Thymus (tissue), 11 donors: ENCODE results near the gene ERC1. TPM values are rescaled to one million over a fixed set of nuclear protein-coding genes. Genes with fewer than 3 reads are reported as not detected.

Source experiments
- DNase-seq, 9 donors: peaks; one replicate each; pipeline ENCODE4 v3.0.0-alpha.2; 2013; ENCODE audit warnings: low spot score in 9 of 9, low read depth in 6 of 9, missing footprints in 1 of 9
- H3K27ac ChIP-seq, 2 donors: one replicate each; pipeline ENCODE4 v1.5.1; 2013; ENCODE audit warnings: control low read depth in 1 of 2, low read depth in 1 of 2, low read length in 1 of 2, mild to moderate bottlenecking in 1 of 2, moderate library complexity in 1 of 2
- H3K27me3 ChIP-seq, 2 donors: one replicate each; pipeline ENCODE4 v1.5.1; 2013; ENCODE audit warnings: low read length in 1 of 2; ENCODE audit not compliant: control insufficient read depth in 2 of 2, insufficient read depth in 1 of 2
- H3K36me3 ChIP-seq, 2 donors: one replicate each; pipeline ENCODE4 v1.5.1; 2013; ENCODE audit warnings: low read length in 1 of 2, mild to moderate bottlenecking in 1 of 2, moderate library complexity in 1 of 2; ENCODE audit not compliant: control insufficient read depth in 2 of 2, insufficient read depth in 2 of 2
- H3K4me1 ChIP-seq, 2 donors: one replicate each; pipeline ENCODE4 v1.5.1; 2013; ENCODE audit warnings: low read length in 2 of 2; ENCODE audit not compliant: control insufficient read depth in 2 of 2, insufficient read depth in 2 of 2
- H3K4me3 ChIP-seq, 2 donors: one replicate each; pipeline ENCODE4 v1.5.1; 2013; ENCODE audit warnings: low read length in 2 of 2, control low read depth in 1 of 2, mild to moderate bottlenecking in 1 of 2
- H3K9me3 ChIP-seq, 2 donors: one replicate each; pipeline ENCODE4 v1.5.1; 2013; ENCODE audit warnings: low read length in 1 of 2, mild to moderate bottlenecking in 1 of 2; ENCODE audit not compliant: control insufficient read depth in 2 of 2, insufficient read depth in 1 of 2
- WGBS: extraction: QIAGEN DNeasy Blood & Tissue Kit; methylation state at CpG from one replicate; pipeline ENCODE4 v1.1.7; 2013; 5-methylcytosine and 5-hydroxymethylcytosine counted together
- polyA plus RNA-seq: library from polyadenylated mRNA; stranded (reverse); fragments of 200-250 nt; gene quantifications from one replicate; pipeline ENCODE4 v1.2.3, GENCODE V29; 2013
- total RNA-seq: library from RNA; stranded (reverse); fragments of 120-200 nt; gene quantifications from one replicate; pipeline ENCODE4 v1.2.4, GENCODE V29; 2013
- donor health status: healthy.

The ERC1 gene
- total and polyA plus RNA-seq, 2 donors: 4.2 to 13.8 TPM

DNA sequence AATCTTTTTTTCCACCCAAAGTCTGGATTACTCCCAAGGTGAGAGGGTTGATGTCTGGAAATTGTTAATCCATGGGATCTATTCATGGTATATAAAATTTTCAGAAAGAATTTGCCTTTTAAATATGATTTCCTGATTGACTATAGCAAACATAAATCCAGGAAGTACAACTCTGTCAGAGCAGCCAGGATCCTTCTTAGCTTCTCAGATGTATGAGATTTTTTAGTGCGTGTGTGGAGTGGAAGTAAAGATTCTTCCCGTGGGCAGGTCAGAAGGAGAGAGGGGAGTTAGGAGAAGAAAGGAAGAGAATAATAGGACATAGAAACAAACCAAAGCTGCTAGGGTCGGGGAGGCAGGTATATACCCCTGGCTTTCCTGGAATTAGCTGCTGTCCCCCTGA is 444.0 kb downstream of the ERC1 start:
- no peaks in the 10 kb centered on the region for H3K4me1 ChIP-seq
- H3K27me3 ChIP-seq: no peaks in the 10 kb centered on the region
- 95% methylated on average over 3 of the region's 3 CpGs for WGBS
- no peak overlapping the region for H3K27ac ChIP-seq
- no peaks in the 10 kb centered on the region for H3K36me3 ChIP-seq
- no peak overlapping the region for H3K4me3 ChIP-seq
- H3K9me3 ChIP-seq: no peaks in the 10 kb centered on the region
- DNase-seq: no peak

DNA sequence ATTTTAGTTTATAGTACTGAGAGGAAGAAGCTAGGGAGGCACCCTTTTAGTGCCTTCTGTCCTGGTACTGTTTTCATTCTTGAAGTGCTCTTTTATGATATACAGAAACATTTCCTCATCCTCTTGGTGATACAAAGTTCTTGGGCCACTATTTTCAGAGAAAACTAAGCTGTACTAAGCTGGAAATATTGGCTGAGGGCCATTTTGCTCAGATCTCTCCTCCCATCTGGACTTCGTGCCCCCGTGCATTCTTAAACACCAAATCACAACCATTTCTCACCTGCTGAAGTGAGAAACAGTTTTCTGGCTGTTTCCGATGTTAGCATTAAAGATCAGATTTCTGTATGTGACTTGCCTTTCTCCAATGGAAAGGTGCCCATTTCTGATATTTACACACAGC is 444.4 kb downstream of the ERC1 start:
- Histone ChIP-seq H3K4me1 (no peaks in the 10 kb centered on the region), H3K4me3 (no peak overlapping the region), H3K9me3 (no peaks in the 10 kb centered on the region), H3K27ac (no peak overlapping the region), H3K27me3 (no peaks in the 10 kb centered on the region), H3K36me3 (no peaks in the 10 kb centered on the region)
- 92% methylated on average over 3 of the region's 3 CpGs for WGBS
- DNase-seq: no peak

DNA sequence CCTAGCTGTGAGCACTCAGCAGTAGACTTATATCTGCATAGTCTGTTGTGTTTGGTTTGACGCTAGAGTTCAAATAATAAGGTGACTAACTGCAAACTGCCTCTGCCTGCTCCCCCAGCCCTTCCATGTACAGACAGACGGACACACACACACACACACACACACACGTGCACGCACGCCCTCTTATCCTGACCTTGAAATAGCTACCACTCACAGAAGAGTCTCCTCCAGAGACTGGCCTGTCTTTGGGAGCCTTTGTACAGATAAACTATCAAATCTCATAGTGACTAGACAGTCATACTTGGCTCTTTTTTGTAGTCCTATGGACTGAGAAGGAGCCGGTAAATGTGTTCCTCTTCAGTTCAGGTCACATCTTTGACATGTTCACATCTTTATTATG is 445.0 kb downstream of the ERC1 start:
- H3K27me3 ChIP-seq: no peaks in the 10 kb centered on the region
- no peak overlapping the region for H3K27ac ChIP-seq
- no peaks in the 10 kb centered on the region for H3K9me3 ChIP-seq
- no peaks in the 10 kb centered on the region for H3K36me3 ChIP-seq
- WGBS: 97% methylated on average over 6 of the region's 6 CpGs
- no peak overlapping the region for H3K4me3 ChIP-seq
- no peak for DNase-seq
- no peaks in the 10 kb centered on the region for H3K4me1 ChIP-seq

DNA sequence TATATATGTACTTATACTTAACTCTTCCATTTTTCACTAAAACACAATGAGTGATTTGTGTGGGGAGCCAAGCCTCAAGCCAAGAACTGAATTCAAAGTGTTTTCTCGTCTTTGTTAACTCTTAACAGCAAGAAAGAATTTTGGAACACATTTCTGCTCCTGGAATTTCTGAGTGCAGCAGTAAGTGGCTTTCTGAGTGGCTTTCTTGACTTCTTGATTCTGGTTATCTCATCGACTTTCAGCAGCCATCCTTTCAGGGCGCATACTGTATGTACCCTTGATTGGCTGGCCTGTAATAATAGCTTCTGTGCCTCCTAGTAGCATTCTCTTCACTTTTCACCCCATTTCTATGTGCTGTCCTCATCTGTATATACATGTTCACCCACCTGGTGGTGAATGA is 446.0 kb downstream of the ERC1 start:
- no peaks in the 10 kb centered on the region for H3K36me3 ChIP-seq
- H3K27ac ChIP-seq: no peak overlapping the region
- 96% methylated on average over 3 of the region's 3 CpGs for WGBS
- DNase-seq: no peak
- H3K4me1 ChIP-seq: no peaks in the 10 kb centered on the region
- no peak overlapping the region for H3K4me3 ChIP-seq
- no peaks in the 10 kb centered on the region for H3K9me3 ChIP-seq
- H3K27me3 ChIP-seq: no peaks in the 10 kb centered on the region

DNA sequence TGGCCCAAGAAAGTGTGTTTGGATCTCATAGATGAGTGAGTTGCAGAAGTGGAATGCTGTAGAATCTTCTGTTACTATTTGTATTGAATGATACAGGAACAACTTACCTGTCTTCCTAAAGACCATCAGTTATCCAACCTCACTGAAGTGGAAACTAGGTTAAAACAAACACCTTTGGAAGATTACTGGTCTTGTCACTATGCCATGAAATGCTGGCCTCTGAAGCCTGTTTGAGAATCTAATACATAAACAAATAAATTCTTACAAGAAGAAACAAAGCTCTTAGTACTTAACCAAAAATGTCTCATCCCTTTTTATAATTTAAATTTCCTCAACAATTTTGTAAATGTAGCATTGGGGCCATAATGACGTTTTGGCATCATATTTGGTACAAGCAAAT is 448.2 kb downstream of the ERC1 start:
- no peak for DNase-seq
- Histone ChIP-seq H3K9me3 (no peaks in the 10 kb centered on the region), H3K27ac (no peak overlapping the region), H3K36me3 (no peaks in the 10 kb centered on the region), H3K4me1 (no peaks in the 10 kb centered on the region), H3K4me3 (no peak overlapping the region), H3K27me3 (no peaks in the 10 kb centered on the region)
- whole genome bisulfite sequencing: 94% methylated on average over 1 of the region's 1 CpG

DNA sequence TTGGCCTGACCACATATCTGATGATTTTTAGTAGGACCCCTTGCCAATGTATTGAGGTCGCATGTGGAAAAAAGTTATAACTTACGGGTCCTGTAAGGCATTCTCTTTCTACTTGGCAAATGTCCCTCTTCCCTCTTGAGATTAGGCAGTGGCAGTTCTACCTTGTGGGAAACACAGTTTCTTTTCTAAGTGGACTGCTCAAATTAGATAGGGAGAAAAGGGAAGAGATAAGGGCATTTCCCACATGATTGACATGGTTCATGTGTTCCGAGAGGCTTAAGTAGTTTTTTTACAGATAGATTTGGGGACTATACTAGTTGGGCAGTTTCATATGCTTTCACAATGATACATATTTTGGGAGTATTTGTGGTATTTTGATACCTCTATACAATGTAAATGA is 448.7 kb downstream of the ERC1 start:
- no peak for DNase-seq
- WGBS: 96% methylated on average over 3 of the region's 3 CpGs

DNA sequence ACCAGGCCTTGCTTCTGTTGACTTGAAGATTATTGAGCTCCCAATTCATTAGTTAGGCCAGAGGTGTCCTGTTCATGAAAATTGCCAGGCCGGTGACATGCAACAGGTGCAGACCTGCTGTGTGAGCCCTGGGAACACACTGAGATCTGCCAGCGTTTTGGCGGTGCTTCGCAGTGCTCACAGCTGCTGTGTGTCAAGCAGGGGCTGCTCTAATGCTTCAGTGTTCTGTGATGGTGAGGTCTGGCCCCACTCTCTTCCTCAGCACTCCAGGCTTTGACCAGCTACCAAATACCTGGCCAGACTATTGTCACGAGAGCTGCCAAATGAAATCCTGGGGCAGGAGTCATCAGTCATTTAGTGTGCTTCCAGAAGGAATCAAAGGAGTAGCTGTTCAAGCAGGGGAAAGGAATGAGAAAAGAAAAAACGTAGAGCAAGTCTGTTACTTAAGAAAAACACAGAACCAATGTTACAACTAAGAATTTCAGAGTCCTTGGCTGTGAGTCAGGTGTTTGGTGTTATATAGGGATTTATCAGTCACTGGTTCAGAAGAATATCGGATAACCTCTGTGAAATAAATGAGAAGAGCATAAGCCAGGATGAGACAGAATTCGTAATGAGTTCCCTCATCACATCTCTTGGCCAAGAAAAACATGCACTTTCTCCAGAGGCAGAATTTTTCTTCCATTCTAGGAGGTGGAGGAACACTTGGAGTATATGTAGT is 452.6 kb downstream of the ERC1 start:
- Histone ChIP-seq H3K9me3 (no peaks in the 10 kb centered on the region), H3K36me3 (no peaks in the 10 kb centered on the region), H3K4me3 (no peak overlapping the region), H3K27me3 (no peaks in the 10 kb centered on the region), H3K27ac (no peak overlapping the region), H3K4me1 (no peaks in the 10 kb centered on the region)
- DNase-seq: peak in 1 of 9 donors; percentile 11
- 93% methylated on average over 8 of the region's 8 CpGs for WGBS

More for the DNA sequence above, 448.7 kb downstream of the ERC1 start:
- H3K9me3 ChIP-seq: no peaks in the 10 kb centered on the region
- H3K4me3 ChIP-seq: no peak overlapping the region
- H3K4me1 ChIP-seq: no peaks in the 10 kb centered on the region
- H3K36me3 ChIP-seq: no peaks in the 10 kb centered on the region
- H3K27ac ChIP-seq: no peak overlapping the region
- H3K27me3 ChIP-seq: no peaks in the 10 kb centered on the region

DNA sequence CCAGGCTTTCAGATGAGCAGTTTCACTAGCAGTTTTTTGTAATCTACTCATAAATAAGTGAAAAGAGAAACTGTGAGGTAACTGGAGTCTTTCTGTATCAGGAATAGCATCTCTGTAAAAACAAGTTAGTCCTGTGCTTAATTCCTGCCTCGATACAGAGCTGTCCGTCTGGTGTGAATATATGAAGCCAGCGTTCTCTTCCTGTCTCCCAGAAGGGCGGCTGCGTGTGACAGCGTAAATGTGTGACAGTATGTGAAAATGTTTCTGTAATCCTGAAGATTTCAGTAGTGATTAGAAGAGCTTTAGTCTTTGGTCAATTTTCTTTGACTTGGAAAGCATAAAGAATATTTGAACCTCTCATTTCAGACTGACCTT is 453.1 kb downstream of the ERC1 start:
- 95% methylated on average over 6 of the region's 6 CpGs for WGBS
- H3K4me3 ChIP-seq: no peak overlapping the region
- no peaks in the 10 kb centered on the region for H3K9me3 ChIP-seq
- H3K4me1 ChIP-seq: no peaks in the 10 kb centered on the region
- no peaks in the 10 kb centered on the region for H3K36me3 ChIP-seq
- H3K27ac ChIP-seq: no peak overlapping the region
- no peaks in the 10 kb centered on the region for H3K27me3 ChIP-seq
- DNase-seq: no peak

DNA sequence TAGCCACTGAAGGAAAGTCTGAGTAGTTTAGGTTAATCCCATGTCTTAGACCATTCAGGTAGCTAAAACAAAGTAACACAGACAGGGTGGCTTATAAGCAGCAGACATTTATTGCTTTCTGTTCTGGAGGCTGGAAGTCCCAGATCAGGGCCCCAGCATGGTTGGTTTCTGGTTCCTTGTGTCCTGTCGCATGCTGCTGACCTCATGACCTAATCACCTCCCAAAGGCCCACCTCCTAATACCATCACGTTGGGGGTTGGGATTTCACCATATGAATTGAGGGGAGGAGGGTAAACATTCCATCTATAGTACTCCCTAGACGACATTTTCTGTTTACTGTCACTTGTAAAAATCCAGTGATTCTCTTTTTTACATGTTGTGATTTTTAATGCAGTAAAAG is 454.8 kb downstream of the ERC1 start:
- Histone ChIP-seq H3K4me1 (no peaks in the 10 kb centered on the region), H3K27ac (no peak overlapping the region), H3K27me3 (no peaks in the 10 kb centered on the region), H3K36me3 (no peaks in the 10 kb centered on the region), H3K9me3 (no peaks in the 10 kb centered on the region), H3K4me3 (no peak overlapping the region)
- no peak for DNase-seq
- 94% methylated on average over 3 of the region's 3 CpGs for WGBS
